DND-41 (cell line): ENCODE data around the gene NOTCH2.

Experiments used
- CTCF ChIP-seq: IDR thresholded peaks from 2 replicates; pipeline ENCODE4 v1.5.1; 2012; ENCODE audit warnings: borderline replicate concordance, low read length, moderate library complexity, mild to moderate bottlenecking; ENCODE audit not compliant: poor library complexity, severe bottlenecking; ENCODE audit errors: extremely low read depth
- EZH2 ChIP-seq: IDR thresholded peaks from 3 replicates; pipeline ENCODE4 v1.6.1; 2012; ENCODE audit warnings: borderline replicate concordance, low read depth, mild to moderate bottlenecking, moderate library complexity, low read length, inconsistent platforms; ENCODE audit not compliant: severe bottlenecking

- no peak for TF ChIP-seq CTCF
- no peak for TF ChIP-seq EZH2
Observed at GRCh38 chr1:119893238-119893791, 176.1 kb downstream of the NOTCH2 start.
